PC-3 (cell line): ENCODE results near the gene FOXP1. TPM values are rescaled to one million over a fixed set of nuclear protein-coding genes. Genes with fewer than 3 reads are reported as not detected.

Experiments
- ATAC-seq: fragments of 200-7000 bp; cut with Tn5 transposase; 2 replicates; pipeline ENCODE4 v1.9.1; 2020; ENCODE audit warnings: mild to moderate bottlenecking, moderate library complexity
- BruUV-seq: library from RNA; stranded (reverse); fragments of 400-500 nt; replicated peaks from 2 replicates; lab custom pipeline; 2021; lab: Mats Ljungman, UMichigan
- CTCF ChIA-PET: fragments of 300-600 bp; sonication (Branson Sonifier 250); formaldehyde crosslinking; loops from one replicate; lab custom pipeline; 2022; ENCODE audit warnings: antibody characterized with exemption; lab: Charles Lee
- POLR2A ChIA-PET: fragments of 300-600 bp; sonication (Branson Sonifier 250); formaldehyde crosslinking; loops from one replicate; lab custom pipeline; 2022; ENCODE audit warnings: antibody characterized with exemption; ENCODE audit not compliant: unreplicated experiment; lab: Charles Lee
- DNase-seq: peaks from one replicate; pipeline ENCODE4 v3.0.0-alpha.2; 2015
- H2AFZ ChIP-seq: fragments of 300-600 bp; sonication (generic); 2 replicates; pipeline ENCODE4 v1.6.0; 2016; ENCODE audit warnings: antibody characterized with exemption, low read length
- H3F3A ChIP-seq: fragments of 300-600 bp; sonication (generic); one replicate; pipeline ENCODE4 v1.6.0; 2017; ENCODE audit warnings: antibody characterized with exemption, low read length, control low read depth, mild to moderate bottlenecking; ENCODE audit not compliant: unreplicated experiment
- H3K27ac ChIP-seq: fragments of 300-600 bp; sonication (generic); 2 replicates; pipeline ENCODE4 v1.5.1; 2016; ENCODE audit warnings: mild to moderate bottlenecking, low read length
- H3K27me3 ChIP-seq: fragments of 300-600 bp; sonication (generic); 2 replicates; pipeline ENCODE4 v1.6.1; 2016; ENCODE audit warnings: low read length, mixed read lengths
- H3K36me3 ChIP-seq: fragments of 300-600 bp; sonication (generic); 2 replicates; pipeline ENCODE4 v1.6.1; 2016; ENCODE audit warnings: low read depth, mixed run types, low read length, mixed read lengths
- H3K4me1 ChIP-seq: fragments of 300-600 bp; sonication (generic); 2 replicates; pipeline ENCODE4 v1.5.1; 2016; ENCODE audit warnings: low read length; ENCODE audit not compliant: insufficient read depth
- H3K4me2 ChIP-seq: fragments of 300-600 bp; sonication (generic); 2 replicates; pipeline ENCODE4 v1.6.0; 2016; ENCODE audit warnings: low read length
- H3K4me3 ChIP-seq: fragments of 300-600 bp; sonication (generic); 2 replicates; pipeline ENCODE4 v1.5.1; 2016; ENCODE audit warnings: mild to moderate bottlenecking, low read length, mixed read lengths
- H3K79me2 ChIP-seq: fragments of 300-600 bp; sonication (generic); 2 replicates; pipeline ENCODE4 v1.6.1; 2017; ENCODE audit warnings: low read length, mixed read lengths
- H3K9ac ChIP-seq: fragments of 300-600 bp; sonication (generic); 2 replicates; pipeline ENCODE4 v1.6.0; 2016; ENCODE audit warnings: mild to moderate bottlenecking, low read length
- H3K9me2 ChIP-seq: fragments of 300-600 bp; sonication (generic); replicated peaks from 2 replicates; pipeline ENCODE4 v1.6.1; 2016; ENCODE audit warnings: mixed run types, low read length, mixed read lengths
- H3K9me3 ChIP-seq: fragments of 300-600 bp; sonication (generic); 2 replicates; pipeline ENCODE4 v1.6.1; 2016; ENCODE audit warnings: low read length, mixed read lengths
- H4K20me1 ChIP-seq: fragments of 300-600 bp; sonication (generic); 2 replicates; pipeline ENCODE4 v1.6.1; 2016; ENCODE audit warnings: low read length, mixed read lengths
- EZH2 ChIP-seq: fragments of 300-600 bp; sonication (generic); IDR thresholded peaks from one replicate; pipeline ENCODE4 v1.6.1; 2017; ENCODE audit warnings: antibody characterized with exemption, mild to moderate bottlenecking, low read length; ENCODE audit not compliant: unreplicated experiment
- EZH2phosphoT487 ChIP-seq: fragments of 300-600 bp; sonication (generic); IDR thresholded peaks from 2 replicates; pipeline ENCODE4 v1.6.1; 2018; ENCODE audit warnings: mild to moderate bottlenecking, antibody characterized with exemption, low read length, borderline replicate concordance
- intact Hi-C: fragments of 100-400 bp; cut with micrococcal nuclease; formaldehyde crosslinking; loops from 2 replicates; pipeline ENCODE4 v1.9.0; 2023
- total RNA-seq: library from RNA; depleted of rRNA; stranded (reverse); fragments of >200 nt; gene quantifications from 2 replicates; pipeline ENCODE4 v1.2.3, GENCODE V29; 2014
- TF ChIP-seq, protein P1 (sequence below): fragments of 300-600 bp; sonication (generic); conservative IDR thresholded peaks from 2 replicates; pipeline ENCODE4 v1.5.1; 2017; ENCODE audit warnings: antibody characterized with exemption, low read depth, mild to moderate bottlenecking, low read length

The FOXP1 gene
- total RNA-seq, 1 experiment from 2014 or later = 35.3 TPM

DNA sequence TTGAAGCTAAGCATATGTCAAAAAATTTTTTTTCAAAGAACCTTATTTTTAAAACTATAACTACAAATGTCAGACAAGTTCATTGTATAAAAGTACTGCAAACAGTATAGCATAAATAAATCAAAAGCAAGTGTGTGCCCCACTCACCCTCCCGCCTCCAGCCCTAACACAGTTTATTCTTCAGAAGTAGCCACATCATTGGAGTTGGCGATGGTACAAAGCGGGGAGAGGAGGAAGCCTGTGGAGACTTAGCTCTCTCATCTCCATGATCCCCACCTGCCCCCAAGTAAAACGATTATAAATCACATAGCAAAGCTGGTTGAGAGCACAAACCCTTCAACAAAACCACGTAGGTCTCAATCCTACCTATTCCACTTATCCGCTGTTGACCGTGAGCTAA lies 33.6 kb downstream of the FOXP1 start:
- Histone ChIP-seq H3K4me2 (no peak overlapping the region), H3K79me2 (no peaks in the 10 kb centered on the region), H3K27ac (no peak overlapping the region), H3K9me3 (no peaks in the 10 kb centered on the region), H4K20me1 (no peaks in the 10 kb centered on the region), H2AFZ (no peak overlapping the region), H3K9ac (no peak overlapping the region), H3K9me2 (no peaks in the 10 kb centered on the region), H3F3A (no peaks in the 10 kb centered on the region), H3K4me1 (peaks cover 12% of the 10 kb centered on the region), H3K27me3 (no peaks in the 10 kb centered on the region), H3K4me3 (no peak overlapping the region), H3K36me3 (no peaks in the 10 kb centered on the region)
- intact Hi-C loops = no loop called here
- ChIA-PET CTCF (no interaction called here), POLR2A (interaction anchor here (0.6 kb wide), 1 partner anchor 609 kb away, joined by 23 read pairs; no protein-coding TSS in a partner anchor)
- ATAC-seq (no peak), DNase-seq (no peak)
- no TSS peak for BruUV-seq
- TF ChIP-seq, protein P1, sequence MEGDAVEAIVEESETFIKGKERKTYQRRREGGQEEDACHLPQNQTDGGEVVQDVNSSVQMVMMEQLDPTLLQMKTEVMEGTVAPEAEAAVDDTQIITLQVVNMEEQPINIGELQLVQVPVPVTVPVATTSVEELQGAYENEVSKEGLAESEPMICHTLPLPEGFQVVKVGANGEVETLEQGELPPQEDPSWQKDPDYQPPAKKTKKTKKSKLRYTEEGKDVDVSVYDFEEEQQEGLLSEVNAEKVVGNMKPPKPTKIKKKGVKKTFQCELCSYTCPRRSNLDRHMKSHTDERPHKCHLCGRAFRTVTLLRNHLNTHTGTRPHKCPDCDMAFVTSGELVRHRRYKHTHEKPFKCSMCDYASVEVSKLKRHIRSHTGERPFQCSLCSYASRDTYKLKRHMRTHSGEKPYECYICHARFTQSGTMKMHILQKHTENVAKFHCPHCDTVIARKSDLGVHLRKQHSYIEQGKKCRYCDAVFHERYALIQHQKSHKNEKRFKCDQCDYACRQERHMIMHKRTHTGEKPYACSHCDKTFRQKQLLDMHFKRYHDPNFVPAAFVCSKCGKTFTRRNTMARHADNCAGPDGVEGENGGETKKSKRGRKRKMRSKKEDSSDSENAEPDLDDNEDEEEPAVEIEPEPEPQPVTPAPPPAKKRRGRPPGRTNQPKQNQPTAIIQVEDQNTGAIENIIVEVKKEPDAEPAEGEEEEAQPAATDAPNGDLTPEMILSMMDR = no peak
- TF ChIP-seq EZH2 (no peak), EZH2phosphoT487 (no peak)

DNA sequence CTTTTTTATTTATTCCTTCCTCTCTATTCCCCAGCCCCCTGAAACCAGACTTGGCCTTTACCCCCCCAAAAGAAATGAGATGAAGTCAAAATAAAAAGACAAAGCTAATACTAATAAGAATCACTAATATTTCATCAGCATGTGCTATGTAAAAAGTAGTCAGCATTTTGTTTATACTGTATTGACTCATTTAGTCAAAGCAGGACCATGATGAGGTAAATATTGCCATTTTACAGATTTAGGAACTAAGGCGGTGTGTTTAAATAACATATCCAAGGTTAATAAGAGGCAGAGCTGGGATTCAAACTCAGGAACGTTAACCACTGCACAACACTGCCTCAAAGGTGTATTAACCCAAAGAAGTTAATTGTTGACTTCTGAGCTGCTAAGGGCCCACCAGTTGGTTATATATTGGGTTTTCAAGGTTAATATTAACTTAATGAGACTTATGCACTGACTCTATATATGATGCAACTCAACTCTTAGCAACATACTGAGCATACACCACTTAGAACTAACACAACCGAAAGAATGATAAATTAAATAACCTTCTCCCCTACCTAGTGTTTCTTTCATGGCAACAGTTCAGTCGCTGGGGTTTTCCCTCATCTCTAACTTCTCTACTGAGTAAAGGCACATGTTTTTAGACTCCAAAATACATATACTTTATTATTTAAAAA lies 34.7 kb downstream of the FOXP1 start:
- H3K4me2 ChIP-seq = no peak overlapping the region
- H2AFZ ChIP-seq = no peak overlapping the region
- H3F3A ChIP-seq = no peaks in the 10 kb centered on the region
- H3K27ac ChIP-seq = no peak overlapping the region
- no peaks in the 10 kb centered on the region for H3K9me3 ChIP-seq
- TF ChIP-seq EZH2phosphoT487 (no peak), EZH2 (no peak)
- TF ChIP-seq, protein P1 = no peak
- ChIA-PET POLR2A (no interaction called here), CTCF (interaction anchor here (0.6 kb wide), 1 partner anchor 152 kb away, joined by 4 read pairs; no protein-coding TSS in a partner anchor)
- no peak overlapping the region for H3K4me3 ChIP-seq
- peaks cover 12% of the 10 kb centered on the region for H3K4me1 ChIP-seq
- intact Hi-C loops = no loop called here
- H4K20me1 ChIP-seq = no peaks in the 10 kb centered on the region
- no peaks in the 10 kb centered on the region for H3K79me2 ChIP-seq
- BruUV-seq = no TSS peak
- ATAC-seq (no peak), DNase-seq (no peak)
- no peak overlapping the region for H3K9ac ChIP-seq
- no peaks in the 10 kb centered on the region for H3K9me2 ChIP-seq
- H3K27me3 ChIP-seq = no peaks in the 10 kb centered on the region
- H3K36me3 ChIP-seq = no peaks in the 10 kb centered on the region
